Ishikawa (cell line): ENCODE data around the gene NKX2-1.

ENCODE experiments used
- CEBPB ChIP-seq: IDR thresholded peaks from 2 replicates; pipeline ENCODE4 v1.6.1; 2012
- EP300 ChIP-seq: IDR thresholded peaks from 2 replicates; pipeline ENCODE4 v1.6.1; 2012; ENCODE audit warnings: borderline replicate concordance
- MAX ChIP-seq: IDR thresholded peaks from 2 replicates; pipeline ENCODE4 v1.6.1; 2012
- RAD21 ChIP-seq: IDR thresholded peaks from 2 replicates; pipeline ENCODE4 v1.6.1; 2012; ENCODE audit warnings: low read depth
- TCF12 ChIP-seq: IDR thresholded peaks from 2 replicates; pipeline ENCODE4 v1.6.1; 2012; ENCODE audit warnings: low read depth
- ZBTB7A ChIP-seq: IDR thresholded peaks from 2 replicates; pipeline ENCODE4 v1.6.1; 2012; ENCODE audit warnings: low read depth

GRCh38 chr14:36521598-36522345 is 1.7 kb upstream of the NKX2-1 start:
- no peak for TF ChIP-seq TCF12
- TF ChIP-seq CEBPB = no peak
- no peak for TF ChIP-seq ZBTB7A
- TF ChIP-seq EP300 = no peak
- TF ChIP-seq RAD21 = no peak
- no peak for TF ChIP-seq MAX
